GM12878 (cell line): ENCODE results near the gene DSE. TPM values are rescaled to one million over a fixed set of nuclear protein-coding genes. Genes with fewer than 3 reads are reported as not detected.

Experiments used
- ASH2L ChIP-seq: fragments of 300-600, 200-600 bp; sonication (generic); IDR thresholded peaks from 2 replicates; pipeline ENCODE4 v1.6.1; 2017; ENCODE audit warnings: low read depth, mild to moderate bottlenecking, borderline replicate concordance
- BACH1 ChIP-seq: fragments of 450-650 bp; IDR thresholded peaks from 2 replicates; pipeline ENCODE4 v1.6.1; 2017; ENCODE audit warnings: mild to moderate bottlenecking, borderline replicate concordance
- CREM ChIP-seq: IDR thresholded peaks from 2 replicates; pipeline ENCODE4 v1.6.1; 2014; ENCODE audit warnings: antibody characterized with exemption, low read depth
- FOXK2 ChIP-seq: fragments of 450-650 bp; IDR thresholded peaks from 2 replicates; pipeline ENCODE4 v1.6.1; 2017; ENCODE audit warnings: mild to moderate bottlenecking, moderate library complexity
- HCFC1 ChIP-seq: fragments of 150-350 bp; IDR thresholded peaks from 2 replicates; pipeline ENCODE4 v1.6.1; 2014; ENCODE audit warnings: low read length
- IKZF1 ChIP-seq: fragments of 450-650 bp; conservative IDR thresholded peaks from 2 replicates; pipeline ENCODE4 v1.6.1; 2017; ENCODE audit warnings: antibody characterized with exemption, mild to moderate bottlenecking
- IKZF2 ChIP-seq, 2 experiments: fragments of 450-650 bp; IDR thresholded peaks; 2 replicates each; pipeline ENCODE4 v1.6.1; 2017; ENCODE audit warnings: mild to moderate bottlenecking in 2 of 2, moderate library complexity in 2 of 2
- JUND ChIP-seq: IDR thresholded peaks from 2 replicates; pipeline ENCODE4 v1.6.1; 2012; ENCODE audit warnings: low read depth, mild to moderate bottlenecking, low read length, improper control_type of control experiment, moderate library complexity
- MYC ChIP-seq: IDR thresholded peaks from 2 replicates; pipeline ENCODE4 v1.6.1; 2011; ENCODE audit warnings: mild to moderate bottlenecking, low read length, moderate library complexity, inconsistent platforms; ENCODE audit not compliant: insufficient read depth, insufficient replicate concordance, insufficient read length, severe bottlenecking
- NFIC ChIP-seq: IDR thresholded peaks from 2 replicates; pipeline ENCODE4 v1.6.1; 2012; ENCODE audit warnings: low read depth, mild to moderate bottlenecking, inconsistent platforms, low read length, moderate library complexity
- NRF1 ChIP-seq: conservative IDR thresholded peaks from 2 replicates; pipeline ENCODE4 v1.6.1; 2011; ENCODE audit warnings: mild to moderate bottlenecking, low read depth, low read length, improper control_type of control experiment
- PAX8 ChIP-seq: fragments of 450-650 bp; IDR thresholded peaks from 2 replicates; pipeline ENCODE4 v1.6.1; 2017; ENCODE audit warnings: mild to moderate bottlenecking, moderate library complexity
- RAD21 ChIP-seq: IDR thresholded peaks from 2 replicates; pipeline ENCODE4 v1.6.1; 2011; ENCODE audit warnings: mild to moderate bottlenecking, low read depth, low read length, moderate library complexity; ENCODE audit not compliant: insufficient read depth
- TAF1 ChIP-seq: IDR thresholded peaks from 2 replicates; pipeline ENCODE4 v1.6.1; 2011; ENCODE audit warnings: mild to moderate bottlenecking, low read depth, low read length, borderline replicate concordance
- ZNF384 ChIP-seq: IDR thresholded peaks from 2 replicates; pipeline ENCODE4 v1.6.1; 2012; ENCODE audit warnings: low read depth, mild to moderate bottlenecking, low read length, improper control_type of control experiment, borderline replicate concordance
- polyA plus RNA-seq, 11 experiments: library from polyadenylated mRNA; depleted of rRNA in 4 of 11; unstranded in 6 of 11; stranded (reverse) in 5 of 11; fragments of >200 nt; fragmentation: Nextera tagmentation in 4 of 11; fragmentation: Illumina TruSeq in 1 of 11; extraction: Ambion mirVana in 4 of 11; extraction: Trizol in 1 of 11; gene quantifications; 1 replicate in 1 of 11; 2 replicates in 10 of 11; pipeline versions ENCODE4 v1.2.1 to v1.2.3, GENCODE V29; 2011 to 2016; ENCODE audit warnings: inconsistent platforms in 2 of 11, missing spikeins in 2 of 11, low read depth in 1 of 11
- total RNA-seq, 4 experiments: library from RNA; depleted of rRNA in 3 of 4; stranded (reverse); fragments of >200 nt in 3 of 4; fragmentation: Illumina TruSeq in 1 of 4; extraction: Trizol in 1 of 4; gene quantifications; 2 replicates each; pipeline versions ENCODE4 v1.2.1 to v1.2.3, GENCODE V29; 2013 to 2021
- TF ChIP-seq, protein P1 (sequence below): fragments of 150-350 bp; IDR thresholded peaks from 2 replicates; pipeline ENCODE4 v1.6.1; 2014; ENCODE audit warnings: mild to moderate bottlenecking, low read depth, low read length
- TF ChIP-seq, protein P2 (sequence below): fragments of 450-650 bp; IDR thresholded peaks from 2 replicates; pipeline ENCODE4 v1.6.1; 2017; ENCODE audit warnings: antibody characterized with exemption, mild to moderate bottlenecking, moderate library complexity
- TF ChIP-seq, protein P3 (sequence below): fragments of 450-650 bp; IDR thresholded peaks from 2 replicates; pipeline ENCODE4 v1.6.1; 2016; ENCODE audit warnings: mild to moderate bottlenecking
- TF ChIP-seq, protein P4 (sequence below): IDR thresholded peaks from 2 replicates; pipeline ENCODE4 v1.6.1; 2012; ENCODE audit warnings: low read depth, low read length, improper control_type of control experiment
- TF ChIP-seq, protein P5 (sequence below): IDR thresholded peaks from 2 replicates; pipeline ENCODE4 v1.6.1; 2012; ENCODE audit warnings: low read depth, low read length, improper control_type of control experiment
- TF ChIP-seq, protein P6 (sequence below), 3 experiments: IDR thresholded peaks in 2 of 3; conservative IDR thresholded peaks in 1 of 3; 2 replicates each; pipeline ENCODE4 v1.5.1; 2011; ENCODE audit warnings: low read depth in 3 of 3, low read length in 3 of 3, mild to moderate bottlenecking in 3 of 3, control low read depth in 2 of 3, moderate library complexity in 2 of 3, inconsistent platforms in 1 of 3, mixed read lengths in 1 of 3; ENCODE audit not compliant: control insufficient read depth in 2 of 3, insufficient read depth in 1 of 3; ENCODE audit errors: extremely low read depth in 1 of 3

The DSE gene
- total and polyA plus RNA-seq, 10 of the 15 experiments (the other 5 are each of a cell fraction or from before 2014, with no cell fraction given): 12.6 to 76.4 (median 43.0) TPM

DNA sequence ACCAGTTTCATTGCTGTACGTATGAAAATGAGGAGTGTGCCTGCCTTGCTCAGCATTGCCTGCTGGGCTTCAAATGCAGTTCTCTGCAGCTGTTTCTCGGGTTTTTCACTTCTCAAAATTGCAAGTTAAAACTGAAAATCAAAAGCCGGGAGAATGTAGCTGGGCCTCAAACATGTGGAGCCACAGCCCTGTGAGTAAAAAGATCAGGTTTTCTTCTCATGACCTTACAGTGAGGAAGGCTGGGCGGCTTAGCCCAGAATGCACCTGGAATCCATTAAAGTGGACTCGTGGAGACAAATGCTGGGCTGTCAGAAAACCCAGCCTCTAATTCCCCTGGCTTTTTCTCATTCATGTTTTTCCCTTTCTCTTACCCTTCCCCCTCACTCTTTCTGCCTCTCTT is 34.4 kb downstream of the DSE start (continued):
- TF ChIP-seq ZNF384: 0 out of 2 replicates have a peak, but pooled peaks have one; percentile 6
- TF ChIP-seq, protein P1, sequence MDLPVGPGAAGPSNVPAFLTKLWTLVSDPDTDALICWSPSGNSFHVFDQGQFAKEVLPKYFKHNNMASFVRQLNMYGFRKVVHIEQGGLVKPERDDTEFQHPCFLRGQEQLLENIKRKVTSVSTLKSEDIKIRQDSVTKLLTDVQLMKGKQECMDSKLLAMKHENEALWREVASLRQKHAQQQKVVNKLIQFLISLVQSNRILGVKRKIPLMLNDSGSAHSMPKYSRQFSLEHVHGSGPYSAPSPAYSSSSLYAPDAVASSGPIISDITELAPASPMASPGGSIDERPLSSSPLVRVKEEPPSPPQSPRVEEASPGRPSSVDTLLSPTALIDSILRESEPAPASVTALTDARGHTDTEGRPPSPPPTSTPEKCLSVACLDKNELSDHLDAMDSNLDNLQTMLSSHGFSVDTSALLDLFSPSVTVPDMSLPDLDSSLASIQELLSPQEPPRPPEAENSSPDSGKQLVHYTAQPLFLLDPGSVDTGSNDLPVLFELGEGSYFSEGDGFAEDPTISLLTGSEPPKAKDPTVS: no peak
- TF ChIP-seq BACH1: no peak; the same call in 1 of the 2 replicates
- no peak for TF ChIP-seq NRF1
- TF ChIP-seq, protein P2, sequence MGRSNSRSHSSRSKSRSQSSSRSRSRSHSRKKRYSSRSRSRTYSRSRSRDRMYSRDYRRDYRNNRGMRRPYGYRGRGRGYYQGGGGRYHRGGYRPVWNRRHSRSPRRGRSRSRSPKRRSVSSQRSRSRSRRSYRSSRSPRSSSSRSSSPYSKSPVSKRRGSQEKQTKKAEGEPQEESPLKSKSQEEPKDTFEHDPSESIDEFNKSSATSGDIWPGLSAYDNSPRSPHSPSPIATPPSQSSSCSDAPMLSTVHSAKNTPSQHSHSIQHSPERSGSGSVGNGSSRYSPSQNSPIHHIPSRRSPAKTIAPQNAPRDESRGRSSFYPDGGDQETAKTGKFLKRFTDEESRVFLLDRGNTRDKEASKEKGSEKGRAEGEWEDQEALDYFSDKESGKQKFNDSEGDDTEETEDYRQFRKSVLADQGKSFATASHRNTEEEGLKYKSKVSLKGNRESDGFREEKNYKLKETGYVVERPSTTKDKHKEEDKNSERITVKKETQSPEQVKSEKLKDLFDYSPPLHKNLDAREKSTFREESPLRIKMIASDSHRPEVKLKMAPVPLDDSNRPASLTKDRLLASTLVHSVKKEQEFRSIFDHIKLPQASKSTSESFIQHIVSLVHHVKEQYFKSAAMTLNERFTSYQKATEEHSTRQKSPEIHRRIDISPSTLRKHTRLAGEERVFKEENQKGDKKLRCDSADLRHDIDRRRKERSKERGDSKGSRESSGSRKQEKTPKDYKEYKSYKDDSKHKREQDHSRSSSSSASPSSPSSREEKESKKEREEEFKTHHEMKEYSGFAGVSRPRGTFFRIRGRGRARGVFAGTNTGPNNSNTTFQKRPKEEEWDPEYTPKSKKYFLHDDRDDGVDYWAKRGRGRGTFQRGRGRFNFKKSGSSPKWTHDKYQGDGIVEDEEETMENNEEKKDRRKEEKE: no peak
- no peak for TF ChIP-seq JUND
- peak; percentile 53; the same call in 1 of the 2 replicates for TF ChIP-seq ASH2L
- TF ChIP-seq, protein P3, sequence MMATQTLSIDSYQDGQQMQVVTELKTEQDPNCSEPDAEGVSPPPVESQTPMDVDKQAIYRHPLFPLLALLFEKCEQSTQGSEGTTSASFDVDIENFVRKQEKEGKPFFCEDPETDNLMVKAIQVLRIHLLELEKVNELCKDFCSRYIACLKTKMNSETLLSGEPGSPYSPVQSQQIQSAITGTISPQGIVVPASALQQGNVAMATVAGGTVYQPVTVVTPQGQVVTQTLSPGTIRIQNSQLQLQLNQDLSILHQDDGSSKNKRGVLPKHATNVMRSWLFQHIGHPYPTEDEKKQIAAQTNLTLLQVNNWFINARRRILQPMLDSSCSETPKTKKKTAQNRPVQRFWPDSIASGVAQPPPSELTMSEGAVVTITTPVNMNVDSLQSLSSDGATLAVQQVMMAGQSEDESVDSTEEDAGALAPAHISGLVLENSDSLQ: no peak
- TF ChIP-seq RAD21: no peak
- TF ChIP-seq, protein P4, sequence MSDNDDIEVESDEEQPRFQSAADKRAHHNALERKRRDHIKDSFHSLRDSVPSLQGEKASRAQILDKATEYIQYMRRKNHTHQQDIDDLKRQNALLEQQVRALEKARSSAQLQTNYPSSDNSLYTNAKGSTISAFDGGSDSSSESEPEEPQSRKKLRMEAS: no peak; the same call in 1 of the 2 replicates
- no peak for TF ChIP-seq MYC
- TF ChIP-seq CREM: peak; percentile 10; the same call in 1 of the 2 replicates
- peak; percentile 61 for TF ChIP-seq NFIC
- TF ChIP-seq, protein P5, sequence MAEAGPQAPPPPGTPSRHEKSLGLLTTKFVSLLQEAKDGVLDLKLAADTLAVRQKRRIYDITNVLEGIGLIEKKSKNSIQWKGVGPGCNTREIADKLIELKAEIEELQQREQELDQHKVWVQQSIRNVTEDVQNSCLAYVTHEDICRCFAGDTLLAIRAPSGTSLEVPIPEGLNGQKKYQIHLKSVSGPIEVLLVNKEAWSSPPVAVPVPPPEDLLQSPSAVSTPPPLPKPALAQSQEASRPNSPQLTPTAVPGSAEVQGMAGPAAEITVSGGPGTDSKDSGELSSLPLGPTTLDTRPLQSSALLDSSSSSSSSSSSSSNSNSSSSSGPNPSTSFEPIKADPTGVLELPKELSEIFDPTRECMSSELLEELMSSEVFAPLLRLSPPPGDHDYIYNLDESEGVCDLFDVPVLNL: no peak
- TF ChIP-seq IKZF2 (IDR thresholded peaks at IDR 0.05): peak; percentile 59 to 67
- TF ChIP-seq FOXK2: no peak
- TF ChIP-seq PAX8: no peak
- TF ChIP-seq TAF1: peak; percentile 55; the same call in 1 of the 2 replicates
- TF ChIP-seq, protein P6, sequence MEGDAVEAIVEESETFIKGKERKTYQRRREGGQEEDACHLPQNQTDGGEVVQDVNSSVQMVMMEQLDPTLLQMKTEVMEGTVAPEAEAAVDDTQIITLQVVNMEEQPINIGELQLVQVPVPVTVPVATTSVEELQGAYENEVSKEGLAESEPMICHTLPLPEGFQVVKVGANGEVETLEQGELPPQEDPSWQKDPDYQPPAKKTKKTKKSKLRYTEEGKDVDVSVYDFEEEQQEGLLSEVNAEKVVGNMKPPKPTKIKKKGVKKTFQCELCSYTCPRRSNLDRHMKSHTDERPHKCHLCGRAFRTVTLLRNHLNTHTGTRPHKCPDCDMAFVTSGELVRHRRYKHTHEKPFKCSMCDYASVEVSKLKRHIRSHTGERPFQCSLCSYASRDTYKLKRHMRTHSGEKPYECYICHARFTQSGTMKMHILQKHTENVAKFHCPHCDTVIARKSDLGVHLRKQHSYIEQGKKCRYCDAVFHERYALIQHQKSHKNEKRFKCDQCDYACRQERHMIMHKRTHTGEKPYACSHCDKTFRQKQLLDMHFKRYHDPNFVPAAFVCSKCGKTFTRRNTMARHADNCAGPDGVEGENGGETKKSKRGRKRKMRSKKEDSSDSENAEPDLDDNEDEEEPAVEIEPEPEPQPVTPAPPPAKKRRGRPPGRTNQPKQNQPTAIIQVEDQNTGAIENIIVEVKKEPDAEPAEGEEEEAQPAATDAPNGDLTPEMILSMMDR (IDR thresholded peaks at IDR 0.05 in 2 of 3, conservative IDR thresholded peaks at IDR 0.05 in 1 of 3; ENCODE audit: control insufficient read depth in 2 of 3, extremely low read depth in 1 of 3, insufficient read depth in 1 of 3, low read depth in 3 of 3, low read length in 3 of 3): no peak
- no peak for TF ChIP-seq HCFC1
- peak; percentile 57 for TF ChIP-seq IKZF1
